PC-9 (cell line): ENCODE measurements around the gene HELZ2. TPM values are rescaled to one million over a fixed set of nuclear protein-coding genes. Genes with fewer than 3 reads are reported as not detected.

Source experiments
- BruUV-seq: library from RNA; stranded (reverse); fragments of 400-500 nt; replicated peaks from 2 replicates; lab custom pipeline; 2021; lab: Mats Ljungman, UMichigan
- CTCF ChIA-PET: fragments of 300-600 bp; sonication (Branson Sonifier 250); formaldehyde crosslinking; loops from one replicate; lab custom pipeline; 2022; ENCODE audit warnings: antibody characterized with exemption; lab: Charles Lee
- POLR2A ChIA-PET: fragments of 300-600 bp; sonication (Branson Sonifier 250); formaldehyde crosslinking; loops from one replicate; lab custom pipeline; 2022; ENCODE audit warnings: antibody characterized with exemption; ENCODE audit not compliant: unreplicated experiment; lab: Charles Lee
- DNase-seq, 2 experiments: peaks; one replicate each; pipeline versions ENCODE4 v3.0.0 to v3.0.0-alpha.2; 2015 to 2022; ENCODE audit warnings: mixed read lengths in 1 of 2
- H2AFZ ChIP-seq: fragments of 200-600 bp; sonication (generic); 2 replicates; pipeline ENCODE4 v1.8.1; 2017; ENCODE audit warnings: antibody characterized with exemption
- H3F3A ChIP-seq: fragments of 200-600 bp; sonication (generic); 2 replicates; pipeline ENCODE4 v1.8.1; 2017; ENCODE audit warnings: antibody characterized with exemption, mild to moderate bottlenecking, low read depth; ENCODE audit not compliant: insufficient read depth
- H3K27ac ChIP-seq: fragments of 200-600 bp; sonication (generic); 2 replicates; pipeline ENCODE4 v1.6.1; 2016; ENCODE audit warnings: mixed run types
- H3K27me3 ChIP-seq: fragments of 200-600 bp; sonication (generic); 2 replicates; pipeline ENCODE4 v1.6.1; 2016; ENCODE audit warnings: low read depth, mixed run types; ENCODE audit not compliant: insufficient read depth
- H3K36me3 ChIP-seq: fragments of 200-600 bp; sonication (generic); 2 replicates; pipeline ENCODE4 v1.6.1; 2016; ENCODE audit warnings: low read depth, mixed run types
- H3K4me1 ChIP-seq: fragments of 200-600 bp; sonication (generic); replicated peaks from 2 replicates; pipeline ENCODE4 v1.6.1; 2016; ENCODE audit warnings: mixed run types; ENCODE audit not compliant: insufficient read depth
- H3K4me2 ChIP-seq: fragments of 200-600 bp; sonication (generic); 2 replicates; pipeline ENCODE4 v1.6.1; 2017; ENCODE audit warnings: mixed run types
- H3K4me3 ChIP-seq: fragments of 200-600 bp; sonication (generic); 2 replicates; pipeline ENCODE4 v1.6.1; 2016; ENCODE audit warnings: mixed run types
- H3K79me2 ChIP-seq: fragments of 200-600 bp; sonication (generic); 2 replicates; pipeline ENCODE4 v1.6.1; 2017; ENCODE audit warnings: low read depth, mixed run types
- H3K9me2 ChIP-seq: fragments of 200-600 bp; sonication (generic); 2 replicates; pipeline ENCODE4 v1.8.1; 2017; ENCODE audit warnings: mild to moderate bottlenecking; ENCODE audit not compliant: insufficient read depth
- H3K9me3 ChIP-seq: fragments of 200-600 bp; sonication (generic); 2 replicates; pipeline ENCODE4 v1.8.1; 2016; ENCODE audit warnings: low read depth; ENCODE audit not compliant: insufficient read depth
- H4K20me1 ChIP-seq: fragments of 200-600 bp; sonication (generic); 2 replicates; pipeline ENCODE4 v1.8.1; 2017; ENCODE audit not compliant: insufficient read depth
- EZH2 ChIP-seq: fragments of 200-600 bp; sonication (generic); IDR thresholded peaks from 2 replicates; pipeline ENCODE4 v1.8.0; 2017; ENCODE audit warnings: antibody characterized with exemption, low read depth
- intact Hi-C: fragments of 100-400 bp; cut with micrococcal nuclease; formaldehyde crosslinking; loops from one replicate; pipeline ENCODE4 v1.10.0; 2022; ENCODE audit not compliant: unreplicated experiment
- total RNA-seq: library from RNA; stranded (reverse); gene quantifications from 2 replicates; pipeline ENCODE4 v1.2.3, GENCODE V29; 2021
- TF ChIP-seq, protein P1 (sequence below): fragments of 200-600 bp; sonication (generic); conservative IDR thresholded peaks from 2 replicates; pipeline ENCODE4 v1.6.1; 2017; ENCODE audit warnings: mixed run types, antibody characterized with exemption, mild to moderate bottlenecking, moderate library complexity

Gene HELZ2
- total RNA-seq, 1 experiment from 2014 or later, result 33.7 TPM

DNA sequence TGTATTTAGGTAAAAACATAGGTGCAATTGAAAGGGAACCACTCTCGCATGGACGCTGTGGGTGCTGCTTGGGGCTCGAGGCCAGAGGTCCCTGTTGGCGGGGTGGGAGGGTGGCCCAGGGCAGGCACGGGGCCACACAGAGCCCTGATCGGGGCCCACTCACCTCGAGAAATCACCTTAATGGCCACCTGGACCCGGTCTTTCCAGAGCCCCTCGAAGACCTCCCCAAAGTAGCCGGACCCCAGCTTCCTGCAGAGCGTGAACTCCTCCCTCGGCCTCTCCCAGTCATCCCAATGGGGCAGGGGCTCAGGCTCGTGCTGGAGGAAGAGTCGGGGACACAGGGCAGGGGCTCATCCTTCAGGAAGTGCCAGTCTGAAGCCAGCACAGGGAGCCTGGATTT lies 40.7 kb downstream of the HELZ2 start:
- DNase-seq, result no peak
- no peaks in the 10 kb centered on the region for H3K9me3 ChIP-seq
- H3F3A ChIP-seq, result peaks cover 33% of the 10 kb centered on the region; the same call in 1 of the 2 replicates
- H3K27me3 ChIP-seq, result no peaks in the 10 kb centered on the region
- no peak overlapping the region for H3K4me2 ChIP-seq
- no peak overlapping the region for H3K27ac ChIP-seq
- intact Hi-C loops, result no loop called here
- H4K20me1 ChIP-seq, result no peaks in the 10 kb centered on the region
- H2AFZ ChIP-seq, result no peak overlapping the region
- ChIA-PET CTCF (interaction anchor here (0.6 kb wide), 1 partner anchor 13 kb away, joined by 9 read pairs; no protein-coding TSS in a partner anchor), POLR2A (interaction anchor here (0.7 kb wide), 1 partner anchor 519 kb away, joined by 8 read pairs; no protein-coding TSS in a partner anchor)
- H3K4me3 ChIP-seq, result no peak overlapping the region
- H3K79me2 ChIP-seq, result peaks cover 6% of the 10 kb centered on the region; the same call in 1 of the 2 replicates
- no peaks in the 10 kb centered on the region for H3K36me3 ChIP-seq
- TF ChIP-seq, protein P1, sequence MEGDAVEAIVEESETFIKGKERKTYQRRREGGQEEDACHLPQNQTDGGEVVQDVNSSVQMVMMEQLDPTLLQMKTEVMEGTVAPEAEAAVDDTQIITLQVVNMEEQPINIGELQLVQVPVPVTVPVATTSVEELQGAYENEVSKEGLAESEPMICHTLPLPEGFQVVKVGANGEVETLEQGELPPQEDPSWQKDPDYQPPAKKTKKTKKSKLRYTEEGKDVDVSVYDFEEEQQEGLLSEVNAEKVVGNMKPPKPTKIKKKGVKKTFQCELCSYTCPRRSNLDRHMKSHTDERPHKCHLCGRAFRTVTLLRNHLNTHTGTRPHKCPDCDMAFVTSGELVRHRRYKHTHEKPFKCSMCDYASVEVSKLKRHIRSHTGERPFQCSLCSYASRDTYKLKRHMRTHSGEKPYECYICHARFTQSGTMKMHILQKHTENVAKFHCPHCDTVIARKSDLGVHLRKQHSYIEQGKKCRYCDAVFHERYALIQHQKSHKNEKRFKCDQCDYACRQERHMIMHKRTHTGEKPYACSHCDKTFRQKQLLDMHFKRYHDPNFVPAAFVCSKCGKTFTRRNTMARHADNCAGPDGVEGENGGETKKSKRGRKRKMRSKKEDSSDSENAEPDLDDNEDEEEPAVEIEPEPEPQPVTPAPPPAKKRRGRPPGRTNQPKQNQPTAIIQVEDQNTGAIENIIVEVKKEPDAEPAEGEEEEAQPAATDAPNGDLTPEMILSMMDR, result no peak
- no peak for TF ChIP-seq EZH2
- BruUV-seq, result no TSS peak
- H3K9me2 ChIP-seq, result no peaks in the 10 kb centered on the region
- H3K4me1 ChIP-seq, result peaks cover 30% of the 10 kb centered on the region

DNA sequence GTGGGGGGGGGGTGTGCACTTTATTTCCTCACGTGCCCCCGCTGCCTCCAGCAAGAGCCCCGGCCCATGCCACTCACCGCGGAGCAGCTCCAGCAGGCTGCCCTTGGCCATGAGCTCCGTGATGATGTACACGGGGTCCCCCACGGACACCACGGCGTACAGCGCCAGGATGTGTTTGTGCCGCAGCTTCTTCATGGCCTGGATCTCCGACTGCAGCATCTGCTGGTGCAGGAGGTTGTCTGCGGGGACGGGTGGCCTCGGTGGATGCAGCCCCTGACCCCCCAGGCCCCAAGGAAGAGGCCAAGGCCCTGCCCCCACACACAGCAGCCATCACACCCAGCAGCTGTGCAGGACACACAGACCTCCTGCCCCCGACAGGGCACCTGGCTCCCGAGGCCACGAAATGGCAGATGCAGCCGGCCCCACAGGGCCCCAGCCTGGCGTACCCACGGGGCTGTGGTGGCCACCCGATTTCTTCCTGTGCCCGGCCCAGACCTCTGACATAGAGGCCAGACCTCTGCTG lies 41.5 kb downstream of the HELZ2 start:
- no peaks in the 10 kb centered on the region for H3K9me2 ChIP-seq
- peaks cover 41% of the 10 kb centered on the region; the same call in 1 of the 2 replicates for H3F3A ChIP-seq
- H3K4me1 ChIP-seq, result peaks cover 30% of the 10 kb centered on the region
- no peak overlapping the region for H3K4me2 ChIP-seq
- H3K79me2 ChIP-seq, result peaks cover 6% of the 10 kb centered on the region; the same call in 1 of the 2 replicates
- H3K27me3 ChIP-seq, result no peaks in the 10 kb centered on the region
- H3K9me3 ChIP-seq, result no peaks in the 10 kb centered on the region
- no peak overlapping the region for H3K27ac ChIP-seq
- CTCF ChIA-PET, result no interaction called here
- POLR2A ChIA-PET, result interaction anchor here (0.7 kb wide), 1 partner anchor 520 kb away, joined by 8 read pairs; no protein-coding TSS in a partner anchor
- TF ChIP-seq, protein P1, result no peak
- TF ChIP-seq EZH2, result no peak
- no peak for DNase-seq
- no peaks in the 10 kb centered on the region for H3K36me3 ChIP-seq
- intact Hi-C loops, result no loop called here
- no peak overlapping the region for H2AFZ ChIP-seq
- H4K20me1 ChIP-seq, result no peaks in the 10 kb centered on the region
- no TSS peak for BruUV-seq
- H3K4me3 ChIP-seq, result no peak overlapping the region

DNA sequence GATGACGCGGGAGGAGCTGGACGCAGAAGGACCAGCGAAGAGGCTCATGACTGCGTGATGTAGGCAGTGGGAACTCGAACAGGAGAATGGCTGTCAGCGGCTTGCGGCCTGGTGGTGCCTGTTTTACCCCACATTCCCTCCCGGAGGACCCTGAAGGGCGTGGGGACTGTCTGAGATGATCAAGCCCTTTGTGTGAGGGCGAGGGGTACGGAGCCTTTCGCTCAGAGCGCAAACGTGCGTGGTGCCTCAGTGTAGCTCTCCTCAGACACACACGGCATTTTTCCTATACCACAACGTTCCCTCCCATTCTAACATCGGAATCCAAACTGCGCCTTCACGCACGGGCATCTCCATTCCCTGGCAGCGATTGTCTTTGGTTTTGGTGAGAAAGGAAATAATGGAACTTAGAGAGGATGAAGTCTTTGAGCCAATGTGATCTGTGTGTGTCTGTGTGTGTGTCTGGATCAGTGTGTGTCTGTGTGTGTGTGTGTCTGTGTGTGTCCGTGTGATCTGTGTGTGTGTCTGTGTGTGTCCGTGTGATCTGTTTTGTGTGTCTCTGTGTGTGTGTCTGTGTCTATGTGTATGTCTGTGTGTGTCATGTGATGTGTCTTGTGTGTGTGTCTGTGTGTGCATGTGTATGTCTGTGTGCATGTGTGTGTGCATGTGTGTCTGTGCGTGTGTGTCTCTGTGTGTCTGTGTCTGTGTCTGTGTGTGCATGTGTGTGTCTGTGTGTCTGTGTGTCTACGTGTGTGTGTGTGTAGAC lies 42.2 kb downstream of the HELZ2 start:
- ChIA-PET CTCF (no interaction called here), POLR2A (no interaction called here)
- DNase-seq, result no peak
- H3K79me2 ChIP-seq, result peaks cover 4% of the 10 kb centered on the region; the same call in 1 of the 2 replicates
- no peak overlapping the region for H3K27ac ChIP-seq
- H3K27me3 ChIP-seq, result no peaks in the 10 kb centered on the region
- H3K9me3 ChIP-seq, result no peaks in the 10 kb centered on the region
- H3F3A ChIP-seq, result peaks cover 48% of the 10 kb centered on the region; the same call in 1 of the 2 replicates
- intact Hi-C loops, result no loop called here
- H4K20me1 ChIP-seq, result no peaks in the 10 kb centered on the region
- H3K36me3 ChIP-seq, result no peaks in the 10 kb centered on the region
- peaks cover 26% of the 10 kb centered on the region for H3K4me1 ChIP-seq
- H3K9me2 ChIP-seq, result no peaks in the 10 kb centered on the region
- no peak overlapping the region for H2AFZ ChIP-seq
- H3K4me3 ChIP-seq, result no peak overlapping the region
- H3K4me2 ChIP-seq, result no peak overlapping the region
- no peak for TF ChIP-seq EZH2
- TF ChIP-seq, protein P1, result no peak
- no TSS peak for BruUV-seq
